A673 (cell line): ENCODE data around the gene WNT6. TPM values are rescaled to one million over a fixed set of nuclear protein-coding genes. Genes with fewer than 3 reads are reported as not detected.

Experiments
- BruUV-seq: library from RNA; stranded (reverse); fragments of 400-500 nt; replicated peaks from 2 replicates; lab custom pipeline; 2021; lab: Mats Ljungman, UMichigan
- CTCF ChIA-PET: fragments of 300-600 bp; sonication (Branson Sonifier 250); formaldehyde crosslinking; loops from one replicate; lab custom pipeline; 2022; ENCODE audit warnings: antibody characterized with exemption; lab: Charles Lee
- POLR2A ChIA-PET: fragments of 300-600 bp; sonication (Branson Sonifier 250); formaldehyde crosslinking; loops from one replicate; lab custom pipeline; 2022; ENCODE audit warnings: antibody characterized with exemption; ENCODE audit not compliant: low non-redundant PET; lab: Charles Lee
- DNase-seq: peaks from one replicate; pipeline ENCODE4 v3.0.0-alpha.2; 2015; ENCODE audit warnings: low spot score
- H3K27ac ChIP-seq: fragments of 200-600 bp; sonication (generic); 2 replicates; pipeline ENCODE4 v1.5.1; 2016; ENCODE audit warnings: mixed run types, low read depth, mild to moderate bottlenecking, mixed read lengths, antibody characterized with exemption, low read length; ENCODE audit not compliant: poor library complexity, severe bottlenecking
- H3K27me3 ChIP-seq: fragments of 200-600 bp; sonication (generic); replicated peaks from 2 replicates; pipeline ENCODE4 v1.6.1; 2017; ENCODE audit warnings: mixed run types, low read depth, mild to moderate bottlenecking, mixed read lengths, antibody characterized with exemption, low read length; ENCODE audit not compliant: insufficient read depth, poor library complexity
- H3K36me3 ChIP-seq: fragments of 200-600 bp; sonication (generic); 2 replicates; pipeline ENCODE4 v1.6.1; 2016; ENCODE audit warnings: mixed run types, mild to moderate bottlenecking, mixed read lengths, antibody characterized with exemption, low read length; ENCODE audit not compliant: insufficient read depth, poor library complexity, severe bottlenecking
- H3K4me1 ChIP-seq: fragments of 200-600 bp; sonication (generic); 2 replicates; pipeline ENCODE4 v1.6.1; 2017; ENCODE audit warnings: mixed run types, mild to moderate bottlenecking, mixed read lengths, antibody characterized with exemption, low read length; ENCODE audit not compliant: insufficient read depth, poor library complexity, severe bottlenecking
- H3K4me3 ChIP-seq: fragments of 200-600 bp; sonication (generic); 2 replicates; pipeline ENCODE4 v1.5.1; 2016; ENCODE audit warnings: low read depth, mixed run types, mild to moderate bottlenecking, mixed read lengths, low read length; ENCODE audit not compliant: poor library complexity, severe bottlenecking
- H3K9me3 ChIP-seq: fragments of 200-600 bp; sonication (generic); 2 replicates; pipeline ENCODE4 v1.6.1; 2016; ENCODE audit warnings: mixed run types, low read depth, mild to moderate bottlenecking, mixed read lengths, antibody characterized with exemption, low read length; ENCODE audit not compliant: poor library complexity, severe bottlenecking
- CTCF ChIP-seq: fragments of 300-800, 200-600 bp; sonication (generic); conservative IDR thresholded peaks from 2 replicates; pipeline ENCODE4 v1.5.1; 2017; ENCODE audit warnings: low read depth, mild to moderate bottlenecking, antibody characterized with exemption, low read length, moderate library complexity, mixed read lengths
- EZH2 ChIP-seq: fragments of 200-600 bp; sonication (generic); IDR thresholded peaks from 2 replicates; pipeline ENCODE4 v1.6.1; 2017; ENCODE audit warnings: borderline replicate concordance, low read depth, mild to moderate bottlenecking, mixed read lengths, antibody characterized with exemption, low read length; ENCODE audit not compliant: poor library complexity, severe bottlenecking
- intact Hi-C: fragments of 100-400 bp; cut with micrococcal nuclease; formaldehyde crosslinking; loops from one replicate; pipeline ENCODE4 v1.10.0; 2022; ENCODE audit not compliant: unreplicated experiment
- total RNA-seq: library from RNA; stranded (reverse); gene quantifications from 2 replicates; pipeline ENCODE4 v1.2.3, GENCODE V29; 2021

Gene WNT6
- total RNA-seq, 1 experiment from 2014 or later: not detected

- ChIA-PET POLR2A (no interaction called here), CTCF (no interaction called here)
- no peaks in the 10 kb centered on the region for H3K27me3 ChIP-seq
- intact Hi-C loops: no loop called here
- H3K4me1 ChIP-seq: no peaks in the 10 kb centered on the region
- no TSS peak for BruUV-seq
- no peaks in the 10 kb centered on the region for H3K36me3 ChIP-seq
- H3K9me3 ChIP-seq: no peaks in the 10 kb centered on the region
- no peak for DNase-seq
- no peak overlapping the region for H3K27ac ChIP-seq
- H3K4me3 ChIP-seq: no peak overlapping the region
- TF ChIP-seq EZH2 (no peak), CTCF (no peak)
These were observed 35.6 kb upstream of the WNT6 start for GRCh38 chr2:218824004-218824403.

- ChIA-PET CTCF (no interaction called here), POLR2A (no interaction called here)
- Histone ChIP-seq H3K4me3 (no peak overlapping the region), H3K27me3 (peaks cover 4% of the 10 kb centered on the region), H3K9me3 (no peaks in the 10 kb centered on the region), H3K36me3 (no peaks in the 10 kb centered on the region), H3K4me1 (no peaks in the 10 kb centered on the region), H3K27ac (no peak overlapping the region)
- DNase-seq: no peak
- intact Hi-C loops: no loop called here
- TF ChIP-seq EZH2 (no peak), CTCF (no peak)
- no TSS peak for BruUV-seq
These were observed 32.8 kb upstream of the WNT6 start for GRCh38 chr2:218826791-218827190.

DNA sequence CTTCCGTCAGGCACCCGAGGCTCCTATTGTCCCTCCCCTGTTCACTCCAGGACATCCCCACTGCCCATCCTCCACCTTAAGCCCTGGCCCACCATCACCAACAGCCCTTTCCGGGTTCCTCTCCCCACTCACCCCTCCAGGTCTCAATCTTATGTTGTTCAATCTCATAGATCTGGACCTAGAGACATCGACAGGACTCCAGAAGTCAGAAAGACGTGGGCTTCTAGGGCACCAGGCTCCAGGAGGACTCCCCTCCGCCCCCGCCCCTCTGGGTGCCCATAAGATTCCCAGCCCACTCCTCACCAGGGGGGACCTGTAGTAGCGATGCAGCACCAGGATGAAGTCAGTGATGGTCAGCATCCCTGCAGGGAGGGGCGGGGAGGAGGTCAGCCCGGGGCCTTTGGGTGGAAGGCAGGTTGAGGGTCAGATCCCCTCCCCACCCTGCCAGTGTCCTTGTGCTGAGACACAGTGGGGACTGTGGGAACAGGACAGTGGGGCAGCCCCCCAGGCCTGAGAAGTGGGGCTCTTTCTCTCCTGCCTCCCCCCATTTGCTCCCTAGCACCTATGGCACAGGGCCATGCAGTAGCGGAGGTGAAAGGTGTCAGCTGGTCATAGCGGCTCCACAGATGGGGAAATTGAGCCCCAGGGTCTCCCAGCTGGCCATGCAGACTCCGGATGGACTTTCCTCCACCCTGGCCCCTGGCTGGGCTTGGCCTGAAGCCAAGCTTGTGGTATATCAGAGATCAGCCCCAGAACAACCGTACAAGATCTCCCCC, 31.7 kb upstream of the WNT6 start:
- Histone ChIP-seq H3K27ac (no peak overlapping the region), H3K36me3 (no peaks in the 10 kb centered on the region), H3K9me3 (no peaks in the 10 kb centered on the region), H3K4me3 (no peak overlapping the region), H3K4me1 (no peaks in the 10 kb centered on the region), H3K27me3 (peaks cover 9% of the 10 kb centered on the region)
- POLR2A ChIA-PET: no interaction called here
- intact Hi-C loops: no loop called here
- CTCF ChIA-PET: interaction anchor here (0.6 kb wide), 1 partner anchor 49 kb away, joined by 3 read pairs; no protein-coding TSS in a partner anchor
- BruUV-seq: no TSS peak
- DNase-seq: no peak
- TF ChIP-seq CTCF: no peak
- no peak for TF ChIP-seq EZH2
